Measurements from ENCODE around the gene TMEM244. TPM values are rescaled to one million over a fixed set of nuclear protein-coding genes. Genes with fewer than 3 reads are reported as not detected.

The TMEM244 gene
- total and polyA plus RNA-seq, 2 of the 13 experiments (the other 11 are each of a cell fraction or from before 2014, with no cell fraction given) = not detected

GRCh38 chr6:129857838-129858237, 3.3 kb downstream of the TMEM244 start:
- Histone ChIP-seq H3K27me3 (ENCODE audit: control insufficient read depth in 1 of 2, insufficient read depth in 2 of 2, low read length in 2 of 2) (no peaks in the 10 kb centered on the region), H3K9ac (ENCODE audit: insufficient read depth, low read depth, low read length) (no peak overlapping the region), H3K9me3 (ENCODE audit: low read length) (no peaks in the 10 kb centered on the region), H3K79me2 (ENCODE audit: insufficient read depth, low read length) (no peaks in the 10 kb centered on the region), H3K27ac (ENCODE audit: extremely low read length, insufficient read depth, low read length) (no peak overlapping the region), H2AFZ (ENCODE audit: low read length) (no peak overlapping the region), H4K20me1 (ENCODE audit: insufficient read depth, low read length) (no peaks in the 10 kb centered on the region), H3K36me3 (replicated peaks in 1 of 2; ENCODE audit: control insufficient read depth in 1 of 2, insufficient read depth in 2 of 2, low read length in 2 of 2) (no peaks in the 10 kb centered on the region), H3K4me1 (ENCODE audit: insufficient read depth, low read length) (no peaks in the 10 kb centered on the region), H3K4me2 (ENCODE audit: low read depth, low read length) (no peak overlapping the region), H3K4me3 (replicated peaks in 1 of 3; ENCODE audit: insufficient read depth in 1 of 3, low read depth in 2 of 3, low read length in 3 of 3) (no peak overlapping the region)
- POLR2A ChIA-PET = no interaction called here
- DNase-seq (ENCODE audit: low spot score) = no peak
- TF ChIP-seq ZNF546 (CRISPR knock-in tag; conservative IDR thresholded peaks at IDR 0.05) (no peak), ZFP37 (CRISPR knock-in tag; IDR thresholded peaks at IDR 0.05; ENCODE audit: borderline replicate concordance) (no peak), KLF15 (CRISPR knock-in tag; IDR thresholded peaks at IDR 0.05; ENCODE audit: borderline replicate concordance) (no peak), RFX1 (IDR thresholded peaks at IDR 0.05) (no peak), IKZF1 (IDR thresholded peaks at IDR 0.05) (no peak), TBX3 (IDR thresholded peaks at IDR 0.05; ENCODE audit: borderline replicate concordance) (no peak), ATF1 (CRISPR knock-in tag; IDR thresholded peaks at IDR 0.05) (no peak), PHF20 (CRISPR knock-in tag; IDR thresholded peaks at IDR 0.05) (no peak), FOXM1 (CRISPR knock-in tag; IDR thresholded peaks at IDR 0.05) (no peak), ZNF282 (IDR thresholded peaks at IDR 0.05; ENCODE audit: partially characterized antibody) (no peak), RNF2 (conservative IDR thresholded peaks at IDR 0.05; ENCODE audit: low read depth) (no peak)
- TF ChIP-seq, protein P1, sequence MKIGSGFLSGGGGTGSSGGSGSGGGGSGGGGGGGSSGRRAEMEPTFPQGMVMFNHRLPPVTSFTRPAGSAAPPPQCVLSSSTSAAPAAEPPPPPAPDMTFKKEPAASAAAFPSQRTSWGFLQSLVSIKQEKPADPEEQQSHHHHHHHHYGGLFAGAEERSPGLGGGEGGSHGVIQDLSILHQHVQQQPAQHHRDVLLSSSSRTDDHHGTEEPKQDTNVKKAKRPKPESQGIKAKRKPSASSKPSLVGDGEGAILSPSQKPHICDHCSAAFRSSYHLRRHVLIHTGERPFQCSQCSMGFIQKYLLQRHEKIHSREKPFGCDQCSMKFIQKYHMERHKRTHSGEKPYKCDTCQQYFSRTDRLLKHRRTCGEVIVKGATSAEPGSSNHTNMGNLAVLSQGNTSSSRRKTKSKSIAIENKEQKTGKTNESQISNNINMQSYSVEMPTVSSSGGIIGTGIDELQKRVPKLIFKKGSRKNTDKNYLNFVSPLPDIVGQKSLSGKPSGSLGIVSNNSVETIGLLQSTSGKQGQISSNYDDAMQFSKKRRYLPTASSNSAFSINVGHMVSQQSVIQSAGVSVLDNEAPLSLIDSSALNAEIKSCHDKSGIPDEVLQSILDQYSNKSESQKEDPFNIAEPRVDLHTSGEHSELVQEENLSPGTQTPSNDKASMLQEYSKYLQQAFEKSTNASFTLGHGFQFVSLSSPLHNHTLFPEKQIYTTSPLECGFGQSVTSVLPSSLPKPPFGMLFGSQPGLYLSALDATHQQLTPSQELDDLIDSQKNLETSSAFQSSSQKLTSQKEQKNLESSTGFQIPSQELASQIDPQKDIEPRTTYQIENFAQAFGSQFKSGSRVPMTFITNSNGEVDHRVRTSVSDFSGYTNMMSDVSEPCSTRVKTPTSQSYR (CRISPR knock-in tag; IDR thresholded peaks at IDR 0.05; ENCODE audit: borderline replicate concordance) = no peak
- FAIRE-seq = no peak
- intact Hi-C loops (cut with micrococcal nuclease; ENCODE audit: unreplicated experiment) = no loop called here
- CTCF ChIA-PET (ENCODE audit: low intra/inter-chr PET ratio, low total read pairs) = no interaction called here
- WGBS (ENCODE audit: low lambda C conversion rate) = under 1% methylated on average over 4 of the region's 4 CpGs
- in situ Hi-C loops (cut with HindIII; ENCODE audit: extremely low pct_ligation_motif_present, low pct_unique_long_range_greater_than_20kb) = no loop called here
- no TSS peak for BruUV-seq (replicated peaks)
- no peak for ATAC-seq
